ENCODE measurements around the gene ARPC1A.

DNA sequence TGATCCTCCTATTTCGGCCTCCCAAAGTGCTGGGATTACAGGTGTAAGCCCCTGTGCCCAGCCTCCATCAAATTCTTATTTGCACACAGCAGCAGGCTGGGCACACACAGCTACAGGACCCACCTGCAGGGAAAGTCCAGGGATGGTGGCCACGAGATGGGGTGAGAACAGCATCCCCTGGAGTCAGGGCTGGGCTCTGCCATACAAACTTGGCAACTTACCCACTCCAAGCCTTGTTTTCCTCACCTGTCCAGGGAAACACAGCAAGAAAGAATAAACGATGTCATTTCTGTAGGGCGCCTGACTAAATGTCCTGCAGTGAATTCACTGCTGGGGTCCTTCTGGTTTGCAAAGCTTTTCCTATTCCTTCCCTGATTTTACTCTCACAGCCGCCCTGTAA is 47.5 kb upstream of the ARPC1A start:
- TF ChIP-seq, protein P1, sequence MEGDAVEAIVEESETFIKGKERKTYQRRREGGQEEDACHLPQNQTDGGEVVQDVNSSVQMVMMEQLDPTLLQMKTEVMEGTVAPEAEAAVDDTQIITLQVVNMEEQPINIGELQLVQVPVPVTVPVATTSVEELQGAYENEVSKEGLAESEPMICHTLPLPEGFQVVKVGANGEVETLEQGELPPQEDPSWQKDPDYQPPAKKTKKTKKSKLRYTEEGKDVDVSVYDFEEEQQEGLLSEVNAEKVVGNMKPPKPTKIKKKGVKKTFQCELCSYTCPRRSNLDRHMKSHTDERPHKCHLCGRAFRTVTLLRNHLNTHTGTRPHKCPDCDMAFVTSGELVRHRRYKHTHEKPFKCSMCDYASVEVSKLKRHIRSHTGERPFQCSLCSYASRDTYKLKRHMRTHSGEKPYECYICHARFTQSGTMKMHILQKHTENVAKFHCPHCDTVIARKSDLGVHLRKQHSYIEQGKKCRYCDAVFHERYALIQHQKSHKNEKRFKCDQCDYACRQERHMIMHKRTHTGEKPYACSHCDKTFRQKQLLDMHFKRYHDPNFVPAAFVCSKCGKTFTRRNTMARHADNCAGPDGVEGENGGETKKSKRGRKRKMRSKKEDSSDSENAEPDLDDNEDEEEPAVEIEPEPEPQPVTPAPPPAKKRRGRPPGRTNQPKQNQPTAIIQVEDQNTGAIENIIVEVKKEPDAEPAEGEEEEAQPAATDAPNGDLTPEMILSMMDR (IDR thresholded peaks at IDR 0.05): no peak
- TF ChIP-seq POLR2A (IDR thresholded peaks at IDR 0.05): no peak
